Cardiac atrium fibroblast (primary cell): ENCODE measurements around the gene ZNF276. TPM values are rescaled to one million over a fixed set of nuclear protein-coding genes. Genes with fewer than 3 reads are reported as not detected.

Source experiments
- total RNA-seq: library from RNA; depleted of rRNA; stranded (reverse); fragments of >200 nt; gene quantifications from 2 replicates; pipeline ENCODE4 v1.2.3, GENCODE V29; 2015

The ZNF276 gene, protein sequence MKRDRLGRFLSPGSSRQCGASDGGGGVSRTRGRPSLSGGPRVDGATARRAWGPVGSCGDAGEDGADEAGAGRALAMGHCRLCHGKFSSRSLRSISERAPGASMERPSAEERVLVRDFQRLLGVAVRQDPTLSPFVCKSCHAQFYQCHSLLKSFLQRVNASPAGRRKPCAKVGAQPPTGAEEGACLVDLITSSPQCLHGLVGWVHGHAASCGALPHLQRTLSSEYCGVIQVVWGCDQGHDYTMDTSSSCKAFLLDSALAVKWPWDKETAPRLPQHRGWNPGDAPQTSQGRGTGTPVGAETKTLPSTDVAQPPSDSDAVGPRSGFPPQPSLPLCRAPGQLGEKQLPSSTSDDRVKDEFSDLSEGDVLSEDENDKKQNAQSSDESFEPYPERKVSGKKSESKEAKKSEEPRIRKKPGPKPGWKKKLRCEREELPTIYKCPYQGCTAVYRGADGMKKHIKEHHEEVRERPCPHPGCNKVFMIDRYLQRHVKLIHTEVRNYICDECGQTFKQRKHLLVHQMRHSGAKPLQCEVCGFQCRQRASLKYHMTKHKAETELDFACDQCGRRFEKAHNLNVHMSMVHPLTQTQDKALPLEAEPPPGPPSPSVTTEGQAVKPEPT
- total RNA-seq: 8.7 and 16.6 TPM in 2 replicates

DNA sequence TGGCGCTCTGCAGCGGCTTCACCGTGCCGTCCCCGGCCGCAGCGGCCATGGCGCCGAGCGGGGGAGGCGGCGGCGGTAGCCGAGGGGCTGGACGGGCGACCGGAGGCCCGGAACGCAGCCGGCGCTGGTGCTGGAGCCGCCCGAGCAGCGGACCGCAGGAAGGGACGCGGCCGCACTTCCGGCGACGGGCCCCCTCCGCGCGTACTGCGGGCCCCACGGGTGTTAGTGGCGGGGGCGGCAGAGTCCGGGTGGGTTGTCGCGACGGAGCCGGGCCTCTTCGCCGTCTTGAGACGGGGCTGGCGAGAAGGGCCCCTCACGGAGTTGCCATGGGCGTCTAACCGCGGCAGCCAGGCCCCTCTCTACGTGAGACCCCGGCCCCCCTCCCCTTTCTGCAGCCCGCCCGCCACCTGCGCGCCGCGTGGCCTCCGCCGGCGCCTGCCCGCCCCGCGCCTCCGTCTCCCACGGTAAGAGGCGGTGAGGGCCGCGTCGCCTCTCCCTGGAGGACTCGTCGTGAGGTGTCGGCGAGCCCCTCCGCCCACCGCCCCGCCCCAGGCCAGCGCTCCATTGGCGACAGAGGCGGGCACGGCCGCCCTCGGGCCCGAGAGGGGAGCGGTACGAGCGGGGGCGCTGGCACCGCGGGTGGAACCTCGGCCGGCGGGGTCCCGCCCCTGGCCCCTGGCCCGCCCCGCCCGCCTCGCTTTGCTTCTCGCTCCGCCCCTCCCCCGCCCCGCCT lies at the start of gene ZNF276, which contains the start of gene VPS9D1:
TSS of gene ZNF276 (plus strand) at position 725 of the 733 bp plus-strand sequence. CDS start 104 bp downstream, outside the sequence.
TSS of gene VPS9D1 (minus strand) at position 86 of the 733 bp plus-strand sequence. CDS start at position 49, 37 bp downstream.

DNA sequence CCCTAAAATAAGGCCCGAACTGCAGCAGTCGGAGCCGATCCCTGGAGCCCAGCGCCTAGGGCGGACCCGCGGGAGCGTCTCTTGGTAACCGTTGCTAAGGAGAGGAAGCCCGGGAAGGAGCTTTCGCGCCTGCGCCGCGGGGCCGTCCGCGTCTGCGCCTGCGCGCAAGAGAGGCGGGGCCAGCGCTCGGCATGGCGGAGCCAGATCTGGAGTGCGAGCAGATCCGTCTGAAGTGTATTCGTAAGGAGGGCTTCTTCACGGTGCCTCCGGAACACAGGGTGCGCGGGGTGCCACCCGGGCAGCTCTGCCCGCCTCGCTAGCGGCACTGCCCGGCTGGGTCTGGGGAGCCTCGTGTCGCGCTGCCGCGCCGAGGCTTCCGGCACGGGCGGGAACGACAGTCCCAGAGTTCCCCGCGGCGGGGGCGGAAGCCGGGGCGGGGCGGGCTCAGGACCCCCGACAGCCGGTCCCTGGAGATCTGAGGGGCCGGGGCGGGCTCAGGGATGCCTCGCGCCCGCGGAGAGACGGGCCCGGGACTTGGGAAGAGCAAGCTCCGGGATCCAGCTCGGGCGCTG lies 34.7 kb upstream of the ZNF276 start, which contains the start of gene CDK10:
TSS of gene CDK10 (plus strand) at position 170 of the 572 bp plus-strand sequence. CDS start at position 192, 22 bp downstream.

GRCh38 chr16:89701425-89702406 lies 19.6 kb upstream of the ZNF276 start, which contains the start of gene SPATA2L:
TSS of gene SPATA2L (minus strand) at chr16:89701705. CDS start at chr16:89701232, 473 bp downstream.

Other genes with a start within 250 kb of the ZNF276 start
- gene ANKRD11, start 231.0 kb upstream of the ZNF276 start, total RNA-seq: 50.0 and 55.1 TPM in 2 replicates
- 51.1 and 81.6 TPM in 2 replicates for gene SPG7, start 213.1 kb upstream of the ZNF276 start, total RNA-seq
- gene RPL13, start 160.9 kb upstream of the ZNF276 start, total RNA-seq: 4,789 and 6,170 TPM in 2 replicates
- gene CPNE7, start 145.8 kb upstream of the ZNF276 start, total RNA-seq: 0.81 and 4.3 TPM in 2 replicates
- 2.5 TPM in 1 of 2 replicates, not detected in the other for gene DPEP1, start 107.9 kb upstream of the ZNF276 start, total RNA-seq
- gene CHMP1A, start 63.8 kb upstream of the ZNF276 start, total RNA-seq: 84.3 and 129 TPM in 2 replicates
- gene SPATA33, start 63.7 kb upstream of the ZNF276 start, total RNA-seq: 0.36 and 2.9 TPM in 2 replicates
- gene CDK10, start 34.8 kb upstream of the ZNF276 start, total RNA-seq: 38.9 and 41.0 TPM in 2 replicates
- 13.1 and 13.9 TPM in 2 replicates for gene SPATA2L, start 19.8 kb upstream of the ZNF276 start, total RNA-seq
- gene VPS9D1, start 639 bp upstream of the ZNF276 start, total RNA-seq: 9.7 and 10.8 TPM in 2 replicates
- 8.1 and 12.5 TPM in 2 replicates for gene FANCA, start 95.1 kb downstream of the ZNF276 start, total RNA-seq
- 1.8 and 3.8 TPM in 2 replicates for gene SPIRE2, start 106.9 kb downstream of the ZNF276 start, total RNA-seq
- gene TCF25, start 152.1 kb downstream of the ZNF276 start, total RNA-seq: 137 and 166 TPM in 2 replicates
- gene MC1R, start 197.3 kb downstream of the ZNF276 start, total RNA-seq: 5.8 and 7.4 TPM in 2 replicates
- gene TUBB3, start 201.8 kb downstream of the ZNF276 start, total RNA-seq: 163 and 175 TPM in 2 replicates
- gene DEF8, start 227.2 kb downstream of the ZNF276 start, total RNA-seq: 70.3 and 75.6 TPM in 2 replicates